Endodermal cell (in vitro differentiated cells): ENCODE results near the gene TCL1A. TPM values are rescaled to one million over a fixed set of nuclear protein-coding genes. Genes with fewer than 3 reads are reported as not detected.

Experiments used
- DNase-seq: peaks from one replicate; pipeline ENCODE4 v3.0.0-alpha.2; 2017
- H3K27ac ChIP-seq: 2 replicates; pipeline ENCODE4 v1.5.1; 2013; ENCODE audit warnings: mild to moderate bottlenecking, low read depth, low read length, moderate library complexity
- H3K27me3 ChIP-seq: 2 replicates; pipeline ENCODE4 v1.6.1; 2013; ENCODE audit warnings: mild to moderate bottlenecking, low read length, moderate library complexity; ENCODE audit not compliant: insufficient read depth, control insufficient read depth, poor library complexity, severe bottlenecking
- H3K36me3 ChIP-seq: 2 replicates; pipeline ENCODE4 v1.7.0; 2013; ENCODE audit warnings: mild to moderate bottlenecking, low read length, moderate library complexity; ENCODE audit not compliant: control insufficient read depth, insufficient read depth
- H3K4me1 ChIP-seq: one replicate; pipeline ENCODE4 v1.7.0; 2013; ENCODE audit warnings: low read length; ENCODE audit not compliant: control insufficient read depth, insufficient read depth
- H3K4me3 ChIP-seq: 2 replicates; pipeline ENCODE4 v1.5.1; 2013; ENCODE audit warnings: mild to moderate bottlenecking, low read length, moderate library complexity
- H3K9ac ChIP-seq: 2 replicates; pipeline ENCODE4 v1.6.1; 2013; ENCODE audit warnings: mild to moderate bottlenecking, low read length, moderate library complexity; ENCODE audit not compliant: poor library complexity, severe bottlenecking; ENCODE audit errors: extremely low read depth
- H3K9me3 ChIP-seq: 2 replicates; pipeline ENCODE4 v1.6.1; 2013; ENCODE audit warnings: mild to moderate bottlenecking, low read length, moderate library complexity; ENCODE audit not compliant: control insufficient read depth
- H3K27ac Mint-ChIP-seq: 2 replicates; pipeline ENCODE4 v1.8.0; 2020; ENCODE audit warnings: mixed read lengths
- H3K27me3 Mint-ChIP-seq: 2 replicates; pipeline ENCODE4 v1.8.0; 2021; ENCODE audit warnings: mild to moderate bottlenecking, mixed read lengths; ENCODE audit not compliant: insufficient read depth
- H3K36me3 Mint-ChIP-seq: 2 replicates; pipeline ENCODE4 v1.8.0; 2020; ENCODE audit warnings: low read depth, mixed read lengths
- H3K4me1 Mint-ChIP-seq: 2 replicates; pipeline ENCODE4 v1.8.0; 2020; ENCODE audit warnings: mixed read lengths
- H3K4me3 Mint-ChIP-seq: 2 replicates; pipeline ENCODE4 v1.8.0; 2020; ENCODE audit warnings: mild to moderate bottlenecking, moderate library complexity, mixed read lengths
- H3K9me3 Mint-ChIP-seq: 2 replicates; pipeline ENCODE4 v1.8.0; 2020; ENCODE audit warnings: mild to moderate bottlenecking, mixed read lengths
- WGBS, 2 experiments: methylation state at CpG; one replicate each; pipeline versions ENCODE4 v1.1.5 to v1.1.7; 2013; ENCODE audit warnings: missing lambda C conversion rate in 2 of 2, mixed read lengths in 1 of 2; ENCODE audit not compliant: insufficient coverage in 1 of 2, insufficient read length in 1 of 2; 5-methylcytosine and 5-hydroxymethylcytosine counted together
- total RNA-seq, 2 donors: library from RNA; stranded (reverse); fragmentation: NEBNext Ultra II Directional in 1 of 2; extraction: Animal tissue kit (Norgen Biotek cat#: 25700) in 1 of 2; gene quantifications; 2 replicates in 1 of 2; 3 replicates in 1 of 2; pipeline ENCODE4 v1.2.1, GENCODE V29; 2021
- TF ChIP-seq, protein P1 (sequence below): fragments of 200-600 bp; sonication (generic); conservative IDR thresholded peaks from 2 replicates; pipeline ENCODE4 v1.5.0; 2021; ENCODE audit warnings: antibody characterized with exemption, mild to moderate bottlenecking

Gene TCL1A
- total RNA-seq, 2 donors from 2014 or later: 0.53 to 1.8 TPM

DNA sequence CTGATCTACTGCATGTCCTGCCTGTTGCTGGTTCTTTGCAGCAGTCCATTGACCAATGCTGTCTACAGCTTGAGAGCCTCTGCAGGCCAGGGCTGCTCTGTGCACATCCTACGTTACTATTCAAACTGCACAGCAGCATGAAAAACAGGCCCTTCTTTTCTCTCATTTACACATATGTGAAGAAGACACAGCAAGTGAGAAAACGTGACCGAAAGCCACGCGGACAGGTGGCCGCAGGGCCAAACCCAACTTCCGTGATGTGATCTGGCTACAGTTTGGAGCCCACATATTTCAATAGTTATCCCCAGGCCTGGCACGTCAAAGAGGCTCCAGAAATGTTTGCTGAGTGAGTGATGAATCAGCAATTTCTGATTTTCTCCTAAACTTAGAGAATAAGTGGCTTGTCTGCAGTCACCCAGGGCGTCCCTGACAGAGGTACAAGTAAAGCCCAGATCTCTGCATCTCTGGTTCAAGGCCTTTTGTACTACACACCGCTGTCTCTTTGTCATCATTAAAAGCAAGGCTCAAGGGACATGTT is 45.6 kb downstream of the TCL1A start:
- no peak overlapping the region for H3K9ac ChIP-seq
- no peak overlapping the region for H3K27ac ChIP-seq
- H3K9me3 Mint-ChIP-seq: no peaks in the 10 kb centered on the region
- no peak overlapping the region for H3K4me3 Mint-ChIP-seq
- H3K9me3 ChIP-seq: no peaks in the 10 kb centered on the region
- H3K27me3 ChIP-seq: peaks cover 33% of the 10 kb centered on the region
- H3K36me3 Mint-ChIP-seq: no peaks in the 10 kb centered on the region
- H3K4me1 ChIP-seq: peaks cover 3% of the 10 kb centered on the region
- no peak overlapping the region for H3K27ac Mint-ChIP-seq
- 88 to 94% methylated on average over 4 to 10 of the region's 10 CpGs for WGBS, 2 experiments
- no peak overlapping the region for H3K4me3 ChIP-seq
- peaks cover 57% of the 10 kb centered on the region for H3K27me3 Mint-ChIP-seq
- peaks cover 24% of the 10 kb centered on the region for H3K4me1 Mint-ChIP-seq
- DNase-seq: no peak
- no peaks in the 10 kb centered on the region for H3K36me3 ChIP-seq
- TF ChIP-seq, protein P1, sequence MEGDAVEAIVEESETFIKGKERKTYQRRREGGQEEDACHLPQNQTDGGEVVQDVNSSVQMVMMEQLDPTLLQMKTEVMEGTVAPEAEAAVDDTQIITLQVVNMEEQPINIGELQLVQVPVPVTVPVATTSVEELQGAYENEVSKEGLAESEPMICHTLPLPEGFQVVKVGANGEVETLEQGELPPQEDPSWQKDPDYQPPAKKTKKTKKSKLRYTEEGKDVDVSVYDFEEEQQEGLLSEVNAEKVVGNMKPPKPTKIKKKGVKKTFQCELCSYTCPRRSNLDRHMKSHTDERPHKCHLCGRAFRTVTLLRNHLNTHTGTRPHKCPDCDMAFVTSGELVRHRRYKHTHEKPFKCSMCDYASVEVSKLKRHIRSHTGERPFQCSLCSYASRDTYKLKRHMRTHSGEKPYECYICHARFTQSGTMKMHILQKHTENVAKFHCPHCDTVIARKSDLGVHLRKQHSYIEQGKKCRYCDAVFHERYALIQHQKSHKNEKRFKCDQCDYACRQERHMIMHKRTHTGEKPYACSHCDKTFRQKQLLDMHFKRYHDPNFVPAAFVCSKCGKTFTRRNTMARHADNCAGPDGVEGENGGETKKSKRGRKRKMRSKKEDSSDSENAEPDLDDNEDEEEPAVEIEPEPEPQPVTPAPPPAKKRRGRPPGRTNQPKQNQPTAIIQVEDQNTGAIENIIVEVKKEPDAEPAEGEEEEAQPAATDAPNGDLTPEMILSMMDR: no peak

DNA sequence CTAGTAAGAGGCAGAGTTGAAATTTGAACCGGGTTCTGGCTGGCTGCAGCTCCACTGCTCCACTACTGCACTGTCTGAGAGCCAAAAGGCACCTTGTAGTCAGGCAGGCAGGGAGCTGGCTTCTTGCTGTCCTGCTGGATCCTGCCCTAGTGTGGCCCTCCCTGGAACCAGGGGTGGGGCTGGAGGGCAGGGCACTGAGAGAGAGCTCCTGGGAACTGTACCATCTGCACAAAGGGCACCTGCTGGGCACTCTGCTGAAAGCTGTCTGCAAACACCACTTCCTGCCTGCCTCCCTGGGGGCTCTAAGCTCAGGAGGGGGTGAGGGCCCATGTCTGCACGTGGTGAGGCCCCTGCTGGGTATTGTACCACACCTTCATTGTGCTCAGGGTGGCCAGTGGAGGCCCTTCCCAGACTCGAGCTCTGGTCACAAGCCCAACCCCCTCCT is 46.7 kb downstream of the TCL1A start:
- no peaks in the 10 kb centered on the region for H3K9me3 Mint-ChIP-seq
- H3K36me3 Mint-ChIP-seq: no peaks in the 10 kb centered on the region
- TF ChIP-seq, protein P1: no peak
- H3K4me1 Mint-ChIP-seq: peaks cover 33% of the 10 kb centered on the region
- H3K27me3 ChIP-seq: peaks cover 42% of the 10 kb centered on the region
- peaks cover 53% of the 10 kb centered on the region for H3K27me3 Mint-ChIP-seq
- H3K4me3 ChIP-seq: no peak overlapping the region
- no peaks in the 10 kb centered on the region for H3K36me3 ChIP-seq
- peaks cover 5% of the 10 kb centered on the region for H3K4me1 ChIP-seq
- 46 to 57% methylated on average over 1 to 3 of the region's 3 CpGs for WGBS, 2 experiments
- H3K9me3 ChIP-seq: no peaks in the 10 kb centered on the region
- H3K27ac Mint-ChIP-seq: no peak overlapping the region
- H3K4me3 Mint-ChIP-seq: no peak overlapping the region
- DNase-seq: peak; percentile 65
- H3K9ac ChIP-seq: no peak overlapping the region
- no peak overlapping the region for H3K27ac ChIP-seq

DNA sequence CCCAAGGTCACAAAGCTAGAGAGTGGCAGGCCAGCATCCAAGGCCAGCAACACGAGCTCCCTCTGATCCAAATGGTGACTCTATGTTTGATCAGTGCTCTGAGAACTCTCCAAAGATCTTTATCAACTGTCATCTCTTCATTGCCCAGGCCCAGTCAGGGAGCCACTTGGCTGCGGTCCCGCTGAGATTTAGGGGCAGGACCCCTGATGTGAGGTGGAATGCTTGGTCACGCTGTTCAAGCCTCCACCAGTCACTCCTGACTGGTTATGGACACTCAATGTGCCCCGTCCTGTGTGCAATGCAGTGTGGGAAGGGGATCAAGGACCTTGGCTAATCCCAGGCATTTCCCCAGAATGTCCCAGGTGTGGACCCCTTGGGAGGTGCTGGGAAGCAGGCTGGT is 47.5 kb downstream of the TCL1A start:
- H3K4me1 ChIP-seq: peaks cover 5% of the 10 kb centered on the region
- no peaks in the 10 kb centered on the region for H3K9me3 ChIP-seq
- Mint-ChIP-seq H3K36me3 (no peaks in the 10 kb centered on the region), H3K4me3 (no peak overlapping the region), H3K27me3 (peaks cover 60% of the 10 kb centered on the region), H3K9me3 (no peaks in the 10 kb centered on the region), H3K27ac (no peak overlapping the region), H3K4me1 (peaks cover 39% of the 10 kb centered on the region)
- no peak overlapping the region for H3K27ac ChIP-seq
- H3K36me3 ChIP-seq: no peaks in the 10 kb centered on the region
- H3K9ac ChIP-seq: no peak overlapping the region
- WGBS, 2 experiments: 92% methylated on average over 1 to 5 of the region's 5 CpGs
- no peak overlapping the region for H3K4me3 ChIP-seq
- peaks cover 50% of the 10 kb centered on the region for H3K27me3 ChIP-seq
- TF ChIP-seq, protein P1: no peak
- DNase-seq: no peak
